Stimulated activated CD4-positive, alpha-beta T cell treated with anti-CD3 and anti-CD28 coated beads, Interleukin-15, amount 100 ng/mL, for 1 hour (primary cell): ENCODE measurements around the gene LNPEP.

Experiments used
- DNase-seq, 2 donors: peaks; one replicate each; pipeline ENCODE4 v3.0.0-alpha.2; 2020; ENCODE audit warnings: low read depth in 1 of 2, low spot score in 1 of 2

Gene LNPEP

DNA sequence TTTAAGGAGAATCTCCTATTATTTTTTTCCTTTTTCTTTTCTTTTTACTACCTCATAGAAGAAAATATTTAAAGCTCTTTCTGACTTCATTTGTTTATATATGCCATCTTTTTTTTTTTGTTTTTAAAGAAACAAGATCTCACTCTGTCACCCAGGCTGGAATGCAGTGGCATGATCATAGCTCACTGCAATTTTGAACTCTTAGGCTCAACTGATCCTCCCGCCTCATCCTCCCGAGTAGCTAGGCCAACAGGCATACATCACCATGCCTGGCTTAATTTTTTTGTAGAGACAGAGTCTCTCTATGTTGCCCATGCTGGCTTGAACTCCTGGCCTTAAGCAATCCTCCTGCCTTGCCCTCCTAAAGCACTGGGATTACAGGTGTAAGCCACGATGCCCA lies 59.5 kb downstream of the LNPEP start:
- no peak for DNase-seq

- no peak for DNase-seq
These were observed 61.5 kb downstream of the LNPEP start for GRCh38 chr5:96997265-96997859.

DNA sequence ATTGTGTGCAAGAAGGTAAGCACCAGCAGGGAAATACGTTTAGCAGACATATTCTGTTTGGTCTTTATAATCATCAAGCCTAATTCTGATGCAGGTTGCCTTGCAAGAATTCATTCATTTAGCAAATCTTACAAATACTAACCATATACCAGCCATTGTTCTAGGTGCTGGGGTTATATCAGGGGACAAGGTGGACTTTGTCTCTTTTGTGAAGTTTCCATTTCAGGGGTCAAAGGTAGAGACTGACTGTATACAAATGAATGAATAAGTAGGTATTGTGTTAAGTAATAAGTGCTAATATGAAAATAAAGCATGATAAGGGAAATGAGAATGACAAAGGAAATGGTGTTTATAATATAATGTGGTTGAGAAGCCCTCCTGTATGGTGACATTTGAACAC lies 64.0 kb downstream of the LNPEP start:
- DNase-seq: no peak

- no peak for DNase-seq
These were observed 64.5 kb downstream of the LNPEP start for GRCh38 chr5:97000391-97000790.

DNA sequence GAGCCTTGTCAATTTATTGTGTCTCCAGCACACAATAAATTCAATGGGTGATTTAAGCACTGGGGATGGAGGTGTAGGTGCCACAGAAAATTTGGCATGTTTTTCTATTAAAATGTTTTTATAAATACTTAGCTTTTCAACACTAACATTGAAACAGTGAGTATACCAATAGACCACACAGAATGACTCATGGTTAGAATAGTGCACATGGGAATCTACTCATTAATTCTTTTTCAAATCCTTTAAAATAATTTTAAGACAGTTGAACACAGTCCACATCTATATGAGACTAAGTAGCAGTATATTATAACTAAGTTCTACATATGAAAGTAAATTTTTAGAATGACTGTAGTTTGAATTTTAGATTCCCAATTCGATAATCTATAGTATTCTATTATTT lies 67.1 kb downstream of the LNPEP start:
- DNase-seq: no peak

- DNase-seq: no peak
These were observed 68.7 kb downstream of the LNPEP start for GRCh38 chr5:97004423-97005060.

- DNase-seq: no peak
These were observed 70.7 kb downstream of the LNPEP start for GRCh38 chr5:97006454-97007060.

DNA sequence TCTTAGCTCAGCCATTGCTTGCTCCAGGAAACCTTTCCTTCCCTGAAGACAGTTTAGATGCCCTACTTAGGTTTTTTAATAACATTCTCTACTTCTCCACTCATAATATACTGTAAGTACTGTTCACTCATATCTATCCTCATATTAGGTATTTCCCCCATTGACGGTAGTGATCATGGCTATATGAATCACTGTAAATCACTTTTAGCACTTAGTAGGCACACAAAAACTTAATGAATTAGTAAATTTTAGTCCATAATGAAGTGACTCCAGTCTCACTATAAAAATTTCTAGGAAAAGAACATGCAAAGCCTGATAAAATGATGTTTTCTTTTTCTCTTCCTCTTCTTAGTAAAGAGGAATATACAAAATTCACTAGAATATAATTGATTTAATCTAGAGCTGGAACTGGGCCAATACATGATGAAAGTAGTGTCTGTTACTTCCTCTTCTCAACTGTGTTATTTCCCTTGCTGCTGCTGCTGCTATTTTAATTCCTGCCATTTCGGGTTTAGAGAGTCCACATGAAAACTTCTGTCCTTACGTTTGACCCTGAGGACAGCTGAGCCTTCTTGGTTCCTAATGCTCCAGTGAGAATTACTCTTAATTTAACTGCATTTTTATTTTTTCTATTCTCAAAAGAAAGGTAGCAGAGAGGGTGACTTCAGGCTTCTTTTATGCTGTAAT lies 73.5 kb downstream of the LNPEP start:
- no peak for DNase-seq

DNA sequence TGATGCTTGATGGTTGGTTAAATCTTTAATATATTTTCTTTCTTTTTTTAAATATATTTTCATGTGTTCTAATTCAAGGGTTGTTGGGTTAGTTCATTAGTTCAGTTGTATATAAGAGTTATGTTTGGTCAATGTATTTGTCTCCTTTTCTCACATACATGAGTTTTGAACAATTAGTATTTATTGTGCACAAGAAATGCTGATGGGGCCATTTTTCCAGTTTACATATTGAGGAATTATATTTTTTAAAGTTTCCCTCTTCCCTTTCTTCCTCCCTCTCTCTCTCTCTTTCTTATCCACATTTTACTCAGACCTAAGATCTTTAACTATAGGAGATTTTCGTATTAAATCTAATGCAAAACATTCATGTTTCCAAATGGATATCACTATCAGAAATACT lies 74.0 kb downstream of the LNPEP start:
- DNase-seq: no peak

GRCh38 chr5:97010606-97011005 lies 74.7 kb downstream of the LNPEP start:
- no peak for DNase-seq

DNA sequence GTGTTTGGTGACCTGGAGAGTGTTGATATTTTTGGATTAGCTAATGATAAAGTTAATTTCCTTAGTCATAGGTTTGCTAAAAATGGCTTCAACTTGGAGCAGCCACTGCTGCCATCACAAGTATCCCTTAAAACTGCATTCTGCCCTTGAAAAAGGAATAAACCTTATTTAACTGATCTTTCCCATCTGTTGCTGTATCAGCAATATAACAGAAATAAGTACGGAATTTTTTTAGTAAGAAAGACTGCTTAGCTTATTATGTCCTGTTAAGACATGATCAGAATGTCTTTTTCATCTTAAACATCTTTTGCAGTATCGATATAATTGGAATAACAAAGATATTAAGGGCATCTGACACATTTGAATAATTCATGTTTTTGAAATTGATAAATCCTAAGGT lies 75.7 kb downstream of the LNPEP start:
- DNase-seq: no peak

DNA sequence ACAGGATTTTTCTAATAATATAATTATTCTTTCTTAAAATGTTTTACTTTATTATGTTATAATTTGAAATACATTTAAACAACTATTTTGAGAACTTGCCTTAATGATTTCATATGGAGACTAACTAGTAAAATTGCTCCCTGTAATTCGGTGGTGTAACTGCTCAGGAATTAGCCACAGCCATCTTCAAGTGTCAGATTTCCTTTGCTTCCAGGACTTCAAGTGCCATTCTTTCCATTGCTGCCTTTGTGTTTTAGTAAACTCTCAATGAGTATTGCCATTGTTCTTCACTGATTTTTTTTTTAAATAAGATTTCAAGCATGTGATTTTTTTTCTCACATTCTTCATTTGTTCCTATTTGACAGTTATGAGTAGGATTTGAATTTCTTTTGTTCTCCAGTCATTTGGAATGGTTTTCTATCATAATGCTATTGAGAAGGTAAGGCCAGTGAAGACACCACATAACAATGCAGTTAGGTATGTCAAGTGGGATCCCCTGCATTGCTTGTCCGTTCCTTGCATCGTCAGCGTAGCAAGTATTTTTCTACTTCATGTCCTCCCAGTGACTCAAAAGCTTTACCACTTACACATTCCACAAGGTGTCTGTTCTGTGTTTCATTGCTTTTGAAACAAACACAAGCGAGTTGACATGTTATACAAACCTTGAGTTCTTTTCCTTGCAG lies 83.7 kb downstream of the LNPEP start:
- DNase-seq: no peak

DNA sequence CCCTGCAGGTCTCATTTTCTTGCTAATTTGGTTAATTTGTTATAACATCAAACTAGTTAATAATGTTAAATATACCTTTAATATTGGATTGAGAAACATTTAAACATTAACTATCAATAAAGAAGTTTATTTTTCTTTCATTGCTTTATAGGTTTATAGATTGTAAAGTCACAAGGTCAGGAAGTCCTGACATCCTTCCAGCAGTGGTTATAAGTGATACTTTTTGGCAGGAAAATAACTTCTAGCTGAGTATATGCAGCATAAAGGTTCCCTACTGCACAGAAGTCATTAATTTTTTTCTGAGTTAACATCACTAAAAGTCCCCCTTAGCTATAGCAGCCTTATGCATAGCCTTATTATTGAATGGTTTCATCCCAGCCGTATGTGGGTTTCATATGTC lies 85.5 kb downstream of the LNPEP start:
- DNase-seq: no peak

GRCh38 chr5:97022898-97023297 lies 87.0 kb downstream of the LNPEP start:
- no peak for DNase-seq

GRCh38 chr5:97026721-97027120 lies 90.8 kb downstream of the LNPEP start:
- DNase-seq: no peak

DNA sequence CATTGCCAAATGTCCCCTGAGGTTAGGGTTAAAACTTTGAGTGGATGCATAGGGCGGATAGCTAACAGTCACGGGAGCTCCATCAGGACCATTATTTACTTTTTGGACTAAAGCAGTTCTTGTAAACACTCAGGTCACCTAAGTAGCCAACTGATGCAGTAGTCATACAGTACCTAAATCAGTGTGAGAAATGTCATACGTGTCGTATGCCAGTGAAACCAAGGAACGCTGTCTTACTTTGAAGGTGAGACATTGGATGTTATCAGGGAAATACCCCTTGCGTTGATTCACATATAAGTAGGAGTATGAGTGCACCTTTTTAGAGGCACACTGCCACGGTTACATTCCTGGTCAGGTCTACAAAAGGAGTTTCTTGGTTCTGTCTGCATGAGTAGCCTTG lies 101.9 kb downstream of the LNPEP start:
- no peak for DNase-seq

GRCh38 chr5:97041239-97041638 lies 105.4 kb downstream of the LNPEP start:
- DNase-seq: no peak

GRCh38 chr5:97042996-97043395 lies 107.1 kb downstream of the LNPEP start:
- DNase-seq: no peak

GRCh38 chr5:97043511-97043910 lies 107.6 kb downstream of the LNPEP start:
- no peak for DNase-seq

DNA sequence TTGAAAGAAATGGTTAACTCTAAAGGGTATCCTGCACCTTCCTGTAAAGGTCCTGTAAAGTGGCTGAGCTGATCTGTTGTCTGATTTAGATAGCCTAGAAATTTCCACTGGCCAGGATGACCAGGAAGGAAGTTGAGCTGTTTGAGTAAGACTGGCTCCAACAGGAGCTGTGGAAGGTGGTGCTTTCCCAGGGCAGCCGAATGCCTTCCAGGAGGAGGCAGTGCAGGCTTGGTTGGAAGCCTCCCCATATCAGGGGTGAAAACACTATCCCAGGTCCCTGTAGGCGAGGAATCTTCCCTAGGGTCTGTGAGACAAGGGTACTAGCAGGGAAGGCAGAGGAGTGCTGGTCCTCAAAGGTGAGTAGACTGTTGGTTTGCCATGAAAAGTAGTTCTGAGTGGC lies 108.2 kb downstream of the LNPEP start:
- no peak for DNase-seq

GRCh38 chr5:97046270-97046982 lies 110.5 kb downstream of the LNPEP start:
- DNase-seq: no peak
